Medulla oblongata (tissue), 1 donor: ENCODE measurements around the gene CACNA1D.

Experiments used
- DNase-seq: peaks from one replicate; pipeline ENCODE4 v3.0.0-alpha.2; 2015; ENCODE audit errors: extremely low spot score

Gene CACNA1D

GRCh38 chr3:53691349-53691748 is 196.9 kb downstream of the CACNA1D start:
- DNase-seq, result no peak

- no peak for DNase-seq
These were observed 197.5 kb downstream of the CACNA1D start for GRCh38 chr3:53691885-53692284.

GRCh38 chr3:53693451-53693850 is 199.0 kb downstream of the CACNA1D start:
- no peak for DNase-seq

- no peak for DNase-seq
These were observed 199.6 kb downstream of the CACNA1D start for GRCh38 chr3:53694046-53694445.

- DNase-seq, result peak; percentile 12
These were observed 200.4 kb downstream of the CACNA1D start for GRCh38 chr3:53694666-53695323.

DNA sequence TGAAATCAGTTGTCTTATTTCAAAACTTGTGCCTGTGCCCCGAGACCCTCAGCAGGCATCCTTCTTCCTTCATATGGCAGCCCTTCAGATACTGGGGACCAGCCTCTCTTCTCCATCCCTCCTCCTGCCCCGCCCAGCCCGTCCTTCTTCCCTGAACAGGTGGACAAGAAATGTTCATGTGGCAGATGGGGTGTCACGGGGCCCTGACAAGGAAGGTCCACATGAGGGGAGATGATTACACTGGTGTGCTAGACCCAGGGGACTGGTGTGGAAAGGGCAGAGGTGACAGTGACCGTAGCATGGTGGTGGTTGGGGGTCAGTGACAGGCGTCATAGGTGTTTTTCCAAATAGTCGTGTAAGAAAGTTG is 200.9 kb downstream of the CACNA1D start:
- no peak for DNase-seq

DNA sequence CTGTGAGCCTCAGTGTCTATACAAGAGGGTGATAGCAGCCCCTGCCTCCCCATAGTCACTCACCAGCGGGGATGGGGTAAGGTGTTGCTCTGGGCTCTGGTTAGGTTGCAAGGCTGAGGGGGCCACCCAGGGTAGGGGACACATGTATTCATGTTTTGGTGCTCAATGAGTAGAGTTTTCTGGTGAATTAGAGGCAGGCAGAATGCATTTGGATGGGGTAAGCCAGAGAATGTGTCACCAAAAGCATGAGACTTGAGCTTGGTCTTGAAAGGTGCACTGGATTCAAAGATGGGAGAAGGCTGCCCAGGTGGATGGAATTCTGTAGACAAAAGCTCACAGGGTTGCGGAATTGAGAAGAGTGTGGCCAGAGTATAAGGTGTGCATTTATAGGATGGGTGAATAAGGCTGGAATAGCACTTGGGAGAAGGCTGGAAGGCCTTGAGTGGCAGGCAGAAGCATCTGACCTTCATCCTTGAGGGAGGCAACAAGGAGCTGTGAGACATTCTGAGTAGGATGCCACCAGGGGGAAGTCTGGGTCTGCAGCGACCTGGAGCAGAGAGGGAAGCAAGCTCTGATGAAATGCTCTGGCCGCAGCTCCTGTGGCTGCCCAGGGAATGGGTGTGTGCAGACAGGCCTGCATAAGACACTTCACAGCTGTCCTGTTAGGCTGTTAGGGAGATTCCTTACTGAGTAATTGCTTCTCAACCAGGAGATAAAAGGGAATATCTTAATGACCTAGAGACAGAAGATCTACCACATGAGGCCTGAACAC is 202.2 kb downstream of the CACNA1D start:
- peak; percentile 22 for DNase-seq

- no peak for DNase-seq
These were observed 206.0 kb downstream of the CACNA1D start for GRCh38 chr3:53700441-53700840.

DNA sequence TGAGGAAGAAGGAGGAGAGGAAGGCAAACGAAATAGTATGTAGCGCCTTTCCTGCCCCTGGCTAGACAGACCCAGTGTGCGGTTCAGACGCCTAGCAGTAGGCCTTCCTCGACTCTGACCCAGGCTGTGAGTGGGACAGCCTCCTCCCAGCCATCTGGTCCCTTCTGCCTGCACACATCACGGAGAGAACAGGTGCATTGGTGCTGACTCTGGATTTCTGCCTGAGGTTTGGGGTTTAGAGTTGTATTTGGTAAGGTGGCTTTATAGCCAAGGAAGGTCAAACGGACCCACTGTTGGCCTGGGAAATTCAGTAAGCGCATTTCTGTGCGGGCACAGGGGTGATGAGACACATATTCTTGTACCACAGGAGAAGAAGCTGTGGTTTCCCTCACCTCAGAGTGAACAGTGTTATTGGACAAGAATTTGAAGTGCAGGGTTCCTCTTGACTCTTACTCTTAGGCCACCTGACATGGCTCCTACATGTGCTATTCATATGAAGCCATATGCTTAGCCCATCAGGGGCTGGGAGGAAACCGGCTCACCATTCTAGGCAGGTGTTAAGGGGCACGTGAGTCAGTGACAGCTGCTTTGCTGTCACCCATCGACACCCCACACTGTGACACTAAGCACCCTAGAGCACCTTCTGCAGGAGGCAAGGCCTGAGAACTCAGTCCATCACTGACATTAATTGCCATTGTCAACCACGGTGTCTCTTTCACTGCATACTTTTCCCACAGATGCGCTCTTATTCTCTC is 208.5 kb downstream of the CACNA1D start:
- DNase-seq, result no peak

GRCh38 chr3:53703630-53704362 is 209.4 kb downstream of the CACNA1D start:
- no peak for DNase-seq

DNA sequence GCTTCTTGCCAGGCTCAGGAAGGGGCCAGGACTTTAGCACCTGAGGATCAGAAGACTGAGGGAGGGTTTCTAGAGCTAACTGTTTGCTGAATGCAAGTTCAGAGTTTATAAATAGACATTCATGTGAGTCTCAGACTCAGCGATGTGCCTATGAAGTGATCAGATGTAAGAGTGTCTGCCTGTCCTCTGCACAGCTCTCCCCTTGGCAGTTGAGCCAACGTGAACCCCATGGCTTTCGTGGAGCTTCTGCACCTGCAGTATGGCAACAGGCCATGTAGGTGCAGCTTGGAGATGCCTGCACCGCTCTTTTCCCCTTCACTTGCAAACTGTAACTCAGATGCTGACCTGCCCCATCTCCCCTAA is 209.9 kb downstream of the CACNA1D start:
- DNase-seq, result no peak

GRCh38 chr3:53705024-53705745 is 210.8 kb downstream of the CACNA1D start:
- DNase-seq, result no peak

DNA sequence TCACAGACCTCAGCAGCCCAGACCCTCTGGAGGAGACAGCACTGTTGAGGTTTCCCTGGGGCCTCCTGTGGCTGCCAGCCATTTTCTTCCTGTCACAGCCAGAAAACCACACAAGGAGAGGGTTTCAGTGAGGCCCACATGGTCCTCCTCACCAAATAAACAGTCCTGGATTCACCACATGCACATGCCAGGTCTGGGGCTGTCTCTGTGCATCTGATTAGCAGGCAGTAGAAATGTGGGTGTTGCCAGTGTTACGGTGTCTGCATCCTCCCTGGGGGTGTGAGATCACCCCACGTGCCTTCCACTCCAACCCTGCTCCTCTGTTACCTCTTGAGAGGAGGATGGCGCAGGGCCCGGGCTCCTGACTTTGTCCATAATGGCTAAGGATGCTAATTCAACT is 211.4 kb downstream of the CACNA1D start:
- DNase-seq, result no peak

- DNase-seq, result no peak
These were observed 212.8 kb downstream of the CACNA1D start for GRCh38 chr3:53707222-53707621.

GRCh38 chr3:53708001-53708621 is 213.7 kb downstream of the CACNA1D start:
- no peak for DNase-seq

- no peak for DNase-seq
These were observed 214.8 kb downstream of the CACNA1D start for GRCh38 chr3:53709256-53709655.

- peak; percentile 83 for DNase-seq
These were observed 215.7 kb downstream of the CACNA1D start for GRCh38 chr3:53709860-53710674.

DNA sequence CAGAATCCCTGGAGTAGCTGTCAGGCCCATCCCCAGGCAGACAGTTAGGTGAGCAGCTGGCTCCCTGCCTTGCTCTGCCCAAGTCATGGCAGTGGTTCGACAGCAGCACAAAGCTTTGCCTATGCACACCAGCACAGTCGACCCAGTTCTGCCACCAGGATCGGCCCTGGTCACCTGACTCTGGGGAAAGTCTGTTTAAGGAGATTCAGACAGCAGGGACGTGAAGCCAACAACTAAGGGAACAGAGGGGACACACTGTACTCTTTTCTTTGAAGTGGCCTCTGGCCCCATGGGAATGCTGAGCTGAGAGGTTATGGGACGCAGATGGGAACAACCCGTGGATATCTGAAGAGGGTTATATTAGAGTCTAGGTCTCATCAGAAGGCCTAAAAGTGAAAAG is 217.0 kb downstream of the CACNA1D start:
- DNase-seq, result no peak

GRCh38 chr3:53712817-53713388 is 218.5 kb downstream of the CACNA1D start:
- no peak for DNase-seq

DNA sequence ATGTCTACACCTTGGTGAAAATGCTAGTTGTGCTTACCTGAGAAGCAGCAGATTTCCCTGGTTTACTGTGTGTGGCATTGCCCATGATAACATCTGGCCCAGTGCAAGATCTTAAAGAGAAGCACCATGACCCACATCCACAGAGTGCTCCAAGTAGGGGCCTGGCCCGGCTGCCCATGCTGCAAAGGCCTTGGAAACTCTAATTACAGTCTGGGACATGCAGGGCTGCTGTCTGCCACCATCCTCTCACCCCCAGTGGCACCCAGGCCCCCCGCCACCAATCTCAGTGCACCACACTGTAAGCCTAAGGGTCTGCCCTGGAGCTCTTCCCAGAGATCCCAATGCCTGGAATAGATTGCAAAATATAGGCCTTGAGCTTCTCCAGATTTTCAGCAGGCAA is 219.2 kb downstream of the CACNA1D start:
- no peak for DNase-seq
